A549 (cell line): ENCODE data around the gene MESP1.

Source experiments
- CTCF ChIP-seq: fragments of >200 bp; sonication (Bioruptor Twin); formaldehyde crosslinking; IDR thresholded peaks from 3 replicates; pipeline ENCODE4 v1.5.1; 2016
- EHF ChIP-seq: fragments of 250-450 bp; sonication (Bioruptor Pico); IDR thresholded peaks from 2 replicates; pipeline ENCODE4 v1.5.0; 2020; ENCODE audit warnings: mild to moderate bottlenecking
- EHMT2 ChIP-seq: fragments of 200-600 bp; sonication (generic); IDR thresholded peaks from 2 replicates; pipeline ENCODE4 v1.6.1; 2016; ENCODE audit warnings: antibody characterized with exemption, low read depth, mild to moderate bottlenecking, moderate library complexity
- EP300 ChIP-seq, 2 experiments: fragments of >200 bp; sonication (Bioruptor Twin); formaldehyde crosslinking; IDR thresholded peaks; 2 replicates in 1 of 2; 3 replicates in 1 of 2; pipeline ENCODE4 v1.6.1; 2016 to 2017
- HDAC2 ChIP-seq: fragments of 200-600 bp; sonication (generic); IDR thresholded peaks from 2 replicates; pipeline ENCODE4 v1.6.1; 2016
- JUN ChIP-seq, 2 experiments: fragments of >200 bp; sonication (Bioruptor Twin); formaldehyde crosslinking; IDR thresholded peaks; 2 replicates in 1 of 2; 3 replicates in 1 of 2; pipeline ENCODE4 v1.6.1; 2016 to 2017
- POLR2A ChIP-seq: IDR thresholded peaks from 2 replicates; pipeline ENCODE4 v1.6.1; 2012; ENCODE audit warnings: mild to moderate bottlenecking, low read length
- RAD21 ChIP-seq, 2 experiments: fragments of >200 bp in 1 of 2; sonication (Bioruptor Twin) in 1 of 2; formaldehyde crosslinking in 1 of 2; IDR thresholded peaks in 1 of 2; conservative IDR thresholded peaks in 1 of 2; 2 replicates in 1 of 2; 3 replicates in 1 of 2; pipeline ENCODE4 v1.6.1; 2012 to 2018; ENCODE audit warnings: inconsistent platforms in 1 of 2
- RFX5 ChIP-seq: fragments of 450-650 bp; IDR thresholded peaks from 2 replicates; pipeline ENCODE4 v1.7.1; 2014; ENCODE audit warnings: antibody characterized with exemption, mild to moderate bottlenecking, moderate library complexity
- ZC3H11A ChIP-seq: fragments of 450-650 bp; IDR thresholded peaks from 2 replicates; pipeline ENCODE4 v1.6.1; 2014; ENCODE audit warnings: antibody characterized with exemption, mild to moderate bottlenecking
- ZSCAN20 ChIP-seq: fragments of 250-450 bp; sonication (Bioruptor Pico); IDR thresholded peaks from 2 replicates; pipeline ENCODE4 v1.8.0; 2022; ENCODE audit warnings: mild to moderate bottlenecking, moderate library complexity
- TF ChIP-seq, protein P1 (sequence below): IDR thresholded peaks from 2 replicates; pipeline ENCODE4 v1.6.1; 2012
- TF ChIP-seq, protein P2 (sequence below): fragments of 450-650 bp; IDR thresholded peaks from 2 replicates; pipeline ENCODE4 v1.6.1; 2014; ENCODE audit warnings: antibody characterized with exemption

DNA sequence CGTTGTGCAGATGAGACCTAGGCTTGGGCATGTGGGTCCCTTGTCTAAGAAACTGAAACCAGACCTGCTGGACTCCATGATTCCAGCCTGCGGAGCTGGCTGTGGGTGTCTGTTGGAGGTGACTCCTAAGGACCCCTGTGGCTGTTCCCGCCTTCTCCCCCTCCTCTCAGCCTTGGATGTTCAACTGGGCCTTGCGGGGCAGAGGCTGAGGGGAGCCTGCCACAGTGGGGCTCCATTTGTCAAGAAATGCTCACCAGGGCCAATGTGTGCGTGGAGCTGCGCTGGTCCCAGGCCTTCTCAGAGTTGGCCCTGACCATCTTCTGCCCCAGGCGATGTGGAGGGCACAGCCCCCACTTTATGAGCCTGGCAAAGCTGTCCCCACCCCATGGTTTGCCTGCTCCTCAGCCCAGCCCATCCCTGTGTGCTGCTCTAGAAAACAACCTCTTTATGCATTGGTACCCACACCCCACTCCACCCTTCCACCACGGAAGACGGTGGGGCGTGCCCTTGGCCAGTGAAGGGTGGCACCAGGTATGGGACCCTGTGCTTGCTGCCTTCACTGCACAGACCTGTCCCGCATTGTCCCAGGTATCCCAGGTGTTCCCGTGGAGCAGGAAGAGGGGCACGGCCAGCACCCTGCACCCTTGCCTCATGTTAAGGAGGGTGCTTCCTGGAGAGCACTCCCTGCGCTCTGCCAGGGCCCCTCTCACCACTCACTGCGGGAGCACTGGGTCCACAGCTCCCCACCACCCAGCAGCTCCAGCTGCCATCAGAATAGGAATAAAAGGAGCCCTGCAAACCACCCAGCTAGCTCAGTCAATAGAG is 33.0 kb upstream of the MESP1 start:
- no peak for TF ChIP-seq EP300 (IDR thresholded peaks at IDR 0.05)
- TF ChIP-seq EHF (CRISPR knock-in tag), result no peak
- no peak for TF ChIP-seq CTCF
- no peak for TF ChIP-seq RAD21 (conservative IDR thresholded peaks at IDR 0.05 in 1 of 2, IDR thresholded peaks at IDR 0.05 in 1 of 2)
- no peak for TF ChIP-seq ZSCAN20
- TF ChIP-seq, protein P1, sequence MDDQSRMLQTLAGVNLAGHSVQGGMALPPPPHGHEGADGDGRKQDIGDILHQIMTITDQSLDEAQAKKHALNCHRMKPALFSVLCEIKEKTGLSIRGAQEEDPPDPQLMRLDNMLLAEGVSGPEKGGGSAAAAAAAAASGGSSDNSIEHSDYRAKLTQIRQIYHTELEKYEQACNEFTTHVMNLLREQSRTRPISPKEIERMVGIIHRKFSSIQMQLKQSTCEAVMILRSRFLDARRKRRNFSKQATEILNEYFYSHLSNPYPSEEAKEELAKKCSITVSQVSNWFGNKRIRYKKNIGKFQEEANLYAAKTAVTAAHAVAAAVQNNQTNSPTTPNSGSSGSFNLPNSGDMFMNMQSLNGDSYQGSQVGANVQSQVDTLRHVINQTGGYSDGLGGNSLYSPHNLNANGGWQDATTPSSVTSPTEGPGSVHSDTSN, result no peak
- no peak for TF ChIP-seq JUN (IDR thresholded peaks at IDR 0.05)
- TF ChIP-seq, protein P2, sequence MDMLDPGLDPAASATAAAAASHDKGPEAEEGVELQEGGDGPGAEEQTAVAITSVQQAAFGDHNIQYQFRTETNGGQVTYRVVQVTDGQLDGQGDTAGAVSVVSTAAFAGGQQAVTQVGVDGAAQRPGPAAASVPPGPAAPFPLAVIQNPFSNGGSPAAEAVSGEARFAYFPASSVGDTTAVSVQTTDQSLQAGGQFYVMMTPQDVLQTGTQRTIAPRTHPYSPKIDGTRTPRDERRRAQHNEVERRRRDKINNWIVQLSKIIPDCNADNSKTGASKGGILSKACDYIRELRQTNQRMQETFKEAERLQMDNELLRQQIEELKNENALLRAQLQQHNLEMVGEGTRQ, result no peak
- no peak for TF ChIP-seq EHMT2
- no peak for TF ChIP-seq RFX5
- TF ChIP-seq HDAC2, result no peak
- TF ChIP-seq POLR2A, result no peak
- TF ChIP-seq ZC3H11A, result no peak
